Fibroblast of mammary gland (primary cell): ENCODE data around the gene IFT25.
A peak's percentile ranks its signal among the peaks of the same experiment; 100 is the strongest.

Experiments used
- DNase-seq: peaks from one replicate; pipeline ENCODE4 v3.0.0-alpha.2; 2010; ENCODE audit warnings: low read depth
- H3K4me3 ChIP-seq: 2 replicates; pipeline ENCODE4 v1.5.1; 2011; ENCODE audit warnings: low read depth, mild to moderate bottlenecking, low read length, moderate library complexity; ENCODE audit not compliant: control insufficient read depth
- TF ChIP-seq, protein P1 (sequence below): conservative IDR thresholded peaks from 2 replicates; pipeline ENCODE4 v1.5.1; 2011; ENCODE audit warnings: low read depth, low read length, inconsistent platforms; ENCODE audit not compliant: control insufficient read depth, insufficient read depth

IFT25 gene

DNA sequence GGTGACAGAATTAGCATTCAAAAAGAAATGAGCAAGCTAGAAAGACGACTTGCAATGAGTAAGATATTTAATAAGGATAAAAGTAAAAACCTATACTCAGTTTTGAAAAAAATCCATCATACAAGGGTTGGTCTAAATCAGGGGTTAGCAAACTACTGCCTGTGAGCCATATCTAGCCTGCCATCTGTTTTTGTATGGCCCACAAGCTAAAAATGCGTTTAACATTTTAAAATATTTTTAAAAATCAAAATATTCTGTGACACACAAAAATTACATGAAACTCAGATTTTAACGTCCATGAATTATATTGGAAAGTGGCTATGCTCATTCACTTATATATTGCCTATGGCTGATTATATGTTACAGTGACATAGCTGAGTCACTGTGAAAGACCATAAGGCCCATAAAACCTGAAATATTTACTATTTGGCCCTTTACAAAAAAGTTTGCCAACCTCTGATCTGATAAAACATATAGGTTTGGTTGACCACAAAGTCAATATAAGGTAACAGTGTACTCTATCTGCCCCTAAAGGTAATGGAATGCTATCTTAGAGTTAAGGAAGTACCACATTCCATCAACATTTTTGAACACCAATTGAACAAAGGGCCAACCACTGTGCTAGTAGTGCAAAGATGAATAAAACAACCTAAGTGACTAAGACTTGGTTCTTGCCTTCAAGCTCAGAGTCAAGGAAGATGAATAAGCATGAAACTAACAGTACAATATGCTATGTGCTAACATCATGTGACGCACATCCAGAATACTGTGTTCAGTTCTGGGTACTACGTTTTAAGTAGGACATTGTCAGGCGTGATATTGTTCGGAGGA lies 3.2 kb downstream of the IFT25 start:
- H3K4me3 ChIP-seq, result no peak overlapping the region
- DNase-seq, result peak; percentile 15
- TF ChIP-seq, protein P1, sequence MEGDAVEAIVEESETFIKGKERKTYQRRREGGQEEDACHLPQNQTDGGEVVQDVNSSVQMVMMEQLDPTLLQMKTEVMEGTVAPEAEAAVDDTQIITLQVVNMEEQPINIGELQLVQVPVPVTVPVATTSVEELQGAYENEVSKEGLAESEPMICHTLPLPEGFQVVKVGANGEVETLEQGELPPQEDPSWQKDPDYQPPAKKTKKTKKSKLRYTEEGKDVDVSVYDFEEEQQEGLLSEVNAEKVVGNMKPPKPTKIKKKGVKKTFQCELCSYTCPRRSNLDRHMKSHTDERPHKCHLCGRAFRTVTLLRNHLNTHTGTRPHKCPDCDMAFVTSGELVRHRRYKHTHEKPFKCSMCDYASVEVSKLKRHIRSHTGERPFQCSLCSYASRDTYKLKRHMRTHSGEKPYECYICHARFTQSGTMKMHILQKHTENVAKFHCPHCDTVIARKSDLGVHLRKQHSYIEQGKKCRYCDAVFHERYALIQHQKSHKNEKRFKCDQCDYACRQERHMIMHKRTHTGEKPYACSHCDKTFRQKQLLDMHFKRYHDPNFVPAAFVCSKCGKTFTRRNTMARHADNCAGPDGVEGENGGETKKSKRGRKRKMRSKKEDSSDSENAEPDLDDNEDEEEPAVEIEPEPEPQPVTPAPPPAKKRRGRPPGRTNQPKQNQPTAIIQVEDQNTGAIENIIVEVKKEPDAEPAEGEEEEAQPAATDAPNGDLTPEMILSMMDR, result no peak

GRCh38 chr1:53938136-53938830 lies 7.2 kb downstream of the IFT25 start:
- TF ChIP-seq, protein P1, result no peak
- H3K4me3 ChIP-seq, result no peak overlapping the region
- DNase-seq, result peak; percentile 52

DNA sequence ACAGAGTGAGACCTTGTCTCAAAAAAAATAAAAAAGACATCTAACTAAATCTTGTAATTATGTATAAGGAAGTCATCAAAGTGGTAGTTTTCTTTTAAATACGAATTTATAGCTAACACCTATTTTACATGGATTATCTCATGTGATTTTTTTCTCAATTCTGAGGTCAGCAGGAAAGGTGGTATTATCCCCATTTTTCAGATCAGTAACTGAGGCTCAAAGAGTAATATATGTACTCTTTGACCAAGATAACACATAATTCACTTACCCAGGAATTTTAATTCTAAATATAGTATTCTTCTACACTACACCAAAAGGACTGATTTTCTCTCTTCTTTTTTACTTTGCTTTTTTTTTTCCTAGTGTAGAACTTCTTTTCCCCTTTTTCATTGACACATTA lies 9.1 kb downstream of the IFT25 start:
- TF ChIP-seq, protein P1, result no peak
- no peak for DNase-seq
- no peak overlapping the region for H3K4me3 ChIP-seq

DNA sequence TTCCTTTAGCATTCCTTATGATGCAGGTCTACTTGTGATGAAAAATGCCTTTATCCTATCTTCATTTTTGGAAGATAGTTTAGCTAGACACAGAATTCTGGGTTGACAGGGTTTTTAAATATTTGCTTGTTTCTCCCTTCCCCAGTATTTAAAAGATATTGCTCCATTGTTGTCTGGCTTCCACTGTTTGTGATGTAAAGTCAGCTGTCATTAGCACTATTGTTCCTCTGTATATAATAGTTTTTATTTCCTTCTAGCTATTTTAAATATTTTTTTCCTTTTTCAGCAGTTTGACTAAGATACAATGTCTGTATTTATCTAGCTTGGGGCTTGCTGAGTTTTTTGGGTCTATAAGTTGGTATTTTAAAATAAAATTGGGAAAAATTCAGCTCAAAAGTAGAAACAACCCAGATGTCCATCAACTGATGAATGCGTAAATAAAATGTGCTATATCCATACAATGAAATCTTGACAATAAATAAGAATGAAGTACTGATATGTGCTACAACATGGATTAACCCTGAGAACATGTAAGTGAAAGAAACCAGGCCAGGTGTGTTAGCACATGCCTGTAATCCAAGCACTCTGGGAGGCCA lies 11.2 kb downstream of the IFT25 start:
- DNase-seq, result no peak
- TF ChIP-seq, protein P1, result no peak
- no peak overlapping the region for H3K4me3 ChIP-seq

DNA sequence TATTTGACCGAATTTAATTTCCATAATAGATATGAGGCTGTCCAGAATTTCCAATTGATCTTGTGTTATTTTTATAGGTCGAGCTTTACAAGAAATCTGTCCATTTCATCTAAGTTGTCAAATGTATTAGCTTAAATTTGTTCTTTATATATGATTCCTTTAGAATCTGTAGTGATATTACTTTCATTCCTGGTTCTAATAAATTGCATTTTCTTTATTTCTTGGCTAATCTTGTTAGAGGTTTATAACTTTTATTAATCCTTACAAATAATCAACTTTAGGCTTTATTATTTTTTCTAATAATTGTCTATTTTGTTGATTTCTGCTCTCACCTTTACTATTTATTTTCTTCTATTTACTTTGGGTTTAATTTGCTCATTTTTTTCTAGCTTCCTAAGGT lies 14.0 kb downstream of the IFT25 start:
- TF ChIP-seq, protein P1, result no peak
- DNase-seq, result no peak
- no peak overlapping the region for H3K4me3 ChIP-seq

DNA sequence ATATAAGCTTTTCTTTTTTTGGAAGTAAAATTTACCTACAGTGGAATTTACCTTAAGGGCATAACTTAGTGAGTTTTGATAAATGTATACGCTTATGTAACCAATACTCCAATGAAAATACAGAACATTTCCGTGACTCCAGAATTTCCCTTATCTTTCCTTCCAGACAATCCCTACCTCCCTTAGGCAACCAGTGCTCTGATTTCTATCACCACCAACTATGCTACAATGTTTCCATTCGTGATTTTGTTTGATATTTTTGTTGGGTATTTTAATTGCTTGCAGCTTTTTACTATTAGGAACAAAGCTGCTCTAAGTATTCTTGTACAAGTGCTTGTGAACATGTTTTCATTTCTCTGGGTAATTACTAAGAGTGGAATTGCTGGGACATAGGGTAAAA lies 14.6 kb downstream of the IFT25 start:
- TF ChIP-seq, protein P1, result no peak
- H3K4me3 ChIP-seq, result no peak overlapping the region
- DNase-seq, result no peak
